Spleen (tissue), 13 donors: ENCODE results near the gene USP17L27. TPM values are rescaled to one million over a fixed set of nuclear protein-coding genes. Genes with fewer than 3 reads are reported as not detected.
"Not testable (repeated sequence)": the region's sequence is repeated elsewhere in the genome, so short reads cannot be mapped to it uniquely, and the experiment has no call there.

Experiments
- DNase-seq: peaks from one replicate; pipeline ENCODE4 v3.0.0-alpha.2; 2020
- H3K27ac ChIP-seq, 8 donors: fragments of 200-600 bp; sonication (generic) in 7 of 8; 1 replicate in 4 of 8; 2 replicates in 4 of 8; pipeline versions ENCODE4 v1.5.0 to v1.8.0; 2016 to 2021; ENCODE audit warnings: inconsistent platforms in 4 of 8, mild to moderate bottlenecking in 4 of 8, moderate library complexity in 1 of 8
- H3K27me3 ChIP-seq, 7 donors: fragments of 200-600 bp; sonication (generic) in 6 of 7; replicated peaks in 1 of 7; 1 replicate in 4 of 7; 2 replicates in 3 of 7; pipeline versions ENCODE4 v1.5.0 to v1.8.0; 2016 to 2021; ENCODE audit warnings: inconsistent platforms in 3 of 7, mild to moderate bottlenecking in 1 of 7
- H3K36me3 ChIP-seq, 6 donors: fragments of 200-600 bp; sonication (generic) in 5 of 6; 1 replicate in 4 of 6; 2 replicates in 2 of 6; pipeline versions ENCODE4 v1.5.0 to v1.8.0; 2016 to 2021; ENCODE audit warnings: inconsistent platforms in 2 of 6
- H3K4me1 ChIP-seq, 6 donors: fragments of 200-600 bp; sonication (generic) in 5 of 6; 1 replicate in 3 of 6; 2 replicates in 3 of 6; pipeline versions ENCODE4 v1.5.0 to v1.8.0; 2016 to 2021; ENCODE audit warnings: inconsistent platforms in 3 of 6
- H3K4me3 ChIP-seq, 8 donors: fragments of 200-600 bp; sonication (generic) in 7 of 8; 1 replicate in 4 of 8; 2 replicates in 4 of 8; pipeline versions ENCODE4 v1.5.0 to v1.8.0; 2016 to 2021; ENCODE audit warnings: inconsistent platforms in 4 of 8, mild to moderate bottlenecking in 4 of 8, moderate library complexity in 2 of 8
- H3K9me3 ChIP-seq, 8 donors: fragments of 200-600 bp; sonication (generic) in 7 of 8; 1 replicate in 4 of 8; 2 replicates in 4 of 8; pipeline versions ENCODE4 v1.5.0 to v1.8.0; 2016 to 2021; ENCODE audit warnings: inconsistent platforms in 4 of 8
- WGBS, 5 donors: extraction: QIAGEN DNeasy Blood & Tissue Kit in 3 of 5; methylation state at CpG; one replicate each; pipeline versions ENCODE4 v1.1.5 to v1.1.7; 2013 to 2018; 5-methylcytosine and 5-hydroxymethylcytosine counted together
- intact Hi-C: fragments of 100-400 bp; cut with DNase I; formaldehyde crosslinking; loops from one replicate; pipeline ENCODE4 v1.15.0; 2023; ENCODE audit warnings: low total_unique reads
- long read RNA-seq, 2 donors: transcript quantifications; one replicate each; lab custom pipeline, GENCODE V29; 2026
- polyA plus RNA-seq, 3 donors: library from polyadenylated mRNA; stranded (reverse); fragments of 200-250 nt; gene quantifications; one replicate each; pipeline ENCODE4 v1.2.1, GENCODE V29; 2013
- total RNA-seq, 7 donors: library from RNA; depleted of rRNA in 3 of 7; stranded (reverse); fragments of >200 nt in 3 of 7; fragmentation: NEBNext Ultra II Directional in 4 of 7; extraction: Animal tissue kit (Norgen Biotek cat#: 25700) in 4 of 7; gene quantifications; one replicate each; pipeline versions ENCODE4 v1.1.0 to v1.2.1, GENCODE V29; 2016 to 2021
- donor health status: healthy with polysubstance abuse.
- donor health status: DM: no; HTN: no; CAD: no; lungs with moderate emphysema.
- donor health status: DM: no; HTN: no; CAD: no.
- donor health status: Bipolar disorder and iron deficiency.
- donor health status: healthy.
- donor health status: DM: no; HTN: no; CAD: no.
- donor health status: DM: yes; HTN: yes; CAD: no.

The USP17L27 gene, protein sequence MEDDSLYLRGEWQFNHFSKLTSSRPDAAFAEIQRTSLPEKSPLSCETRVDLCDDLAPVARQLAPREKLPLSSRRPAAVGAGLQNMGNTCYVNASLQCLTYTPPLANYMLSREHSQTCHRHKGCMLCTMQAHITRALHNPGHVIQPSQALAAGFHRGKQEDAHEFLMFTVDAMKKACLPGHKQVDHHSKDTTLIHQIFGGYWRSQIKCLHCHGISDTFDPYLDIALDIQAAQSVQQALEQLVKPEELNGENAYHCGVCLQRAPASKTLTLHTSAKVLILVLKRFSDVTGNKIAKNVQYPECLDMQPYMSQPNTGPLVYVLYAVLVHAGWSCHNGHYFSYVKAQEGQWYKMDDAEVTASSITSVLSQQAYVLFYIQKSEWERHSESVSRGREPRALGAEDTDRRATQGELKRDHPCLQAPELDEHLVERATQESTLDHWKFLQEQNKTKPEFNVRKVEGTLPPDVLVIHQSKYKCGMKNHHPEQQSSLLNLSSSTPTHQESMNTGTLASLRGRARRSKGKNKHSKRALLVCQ
- total RNA-seq (not detected), polyA plus RNA-seq (not detected)
- long read RNA-seq, donor 1, result 0 reads
- long read RNA-seq, donor 2, result 0 reads

DNA sequence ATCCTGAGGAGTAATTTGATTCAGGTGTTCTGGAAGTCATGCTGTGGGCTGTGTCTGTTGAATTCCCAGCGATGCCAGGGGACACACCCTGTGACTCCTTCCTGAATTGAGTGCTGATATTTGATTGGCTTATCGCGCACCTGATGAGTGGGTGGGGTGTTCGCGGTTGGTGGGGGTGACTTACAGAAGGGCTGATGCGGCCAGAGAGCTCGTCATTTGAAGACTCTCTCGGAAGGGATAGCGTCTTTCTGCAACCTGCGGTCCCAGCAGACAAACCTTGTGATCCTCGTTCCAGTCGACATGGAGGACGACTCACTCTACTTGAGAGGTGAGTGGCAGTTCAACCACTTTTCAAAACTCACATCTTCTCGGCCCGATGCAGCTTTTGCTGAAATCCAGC, at the start of gene USP17L27:
Gene USP17L27, plus strand, starts transcription at position 301 of the 400 bp plus-strand sequence. Its CDS starts 0 bp downstream, at position 301.
- H3K4me1 ChIP-seq, intact Hi-C loops, DNase-seq, H3K27ac ChIP-seq, H3K4me3 ChIP-seq, H3K36me3 ChIP-seq, H3K27me3 ChIP-seq, H3K9me3 ChIP-seq: not testable (repeated sequence)
- no CpG with 5 or more reads among the region's 15 CpGs for WGBS, 5 donors

DNA sequence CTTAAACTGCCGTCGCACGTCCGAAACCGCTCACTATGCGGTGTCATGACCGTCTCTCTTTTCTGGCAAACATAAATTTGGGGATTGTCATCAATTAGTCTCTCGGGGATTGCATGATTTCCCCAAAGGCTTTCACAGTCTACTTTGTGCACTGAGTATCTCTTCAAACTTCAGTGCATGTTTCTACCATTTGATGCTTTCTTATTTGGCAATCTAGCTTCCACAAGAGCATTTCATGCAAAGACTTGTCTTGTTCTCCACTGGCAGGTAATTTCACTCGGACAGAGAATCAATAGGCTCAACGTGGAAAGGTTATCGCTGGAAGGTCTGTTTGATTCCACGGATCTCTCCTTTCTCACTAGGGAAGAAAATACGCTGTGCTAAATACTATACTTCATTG, 19.8 kb upstream of the USP17L27 start:
- WGBS, 5 donors, result 84 to 94% (median 87%) methylated on average over 1 to 6 of the region's 13 CpGs
- DNase-seq, H3K27me3 ChIP-seq, H3K36me3 ChIP-seq, H3K4me1 ChIP-seq, intact Hi-C loops, H3K9me3 ChIP-seq, H3K4me3 ChIP-seq, H3K27ac ChIP-seq: not testable (repeated sequence)

DNA sequence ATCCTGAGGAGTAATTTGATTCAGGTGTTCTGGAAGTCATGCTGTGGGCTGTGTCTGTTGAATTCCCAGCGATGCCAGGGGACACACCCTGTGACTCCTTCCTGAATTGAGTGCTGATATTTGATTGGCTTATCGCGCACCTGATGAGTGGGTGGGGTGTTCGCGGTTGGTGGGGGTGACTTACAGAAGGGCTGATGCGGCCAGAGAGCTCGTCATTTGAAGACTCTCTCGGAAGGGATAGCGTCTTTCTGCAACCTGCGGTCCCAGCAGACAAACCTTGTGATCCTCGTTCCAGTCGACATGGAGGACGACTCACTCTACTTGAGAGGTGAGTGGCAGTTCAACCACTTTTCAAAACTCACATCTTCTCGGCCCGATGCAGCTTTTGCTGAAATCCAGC, 19.1 kb upstream of the USP17L27 start, which contains the start of gene USP17L24:
Gene USP17L24, plus strand, starts transcription at position 301 of the 400 bp plus-strand sequence. Its CDS starts 0 bp downstream, at position 301.
- DNase-seq, H3K36me3 ChIP-seq, intact Hi-C loops, H3K27me3 ChIP-seq, H3K9me3 ChIP-seq, H3K27ac ChIP-seq, H3K4me1 ChIP-seq, H3K4me3 ChIP-seq: not testable (repeated sequence)
- no CpG with 5 or more reads among the region's 15 CpGs for WGBS, 5 donors

DNA sequence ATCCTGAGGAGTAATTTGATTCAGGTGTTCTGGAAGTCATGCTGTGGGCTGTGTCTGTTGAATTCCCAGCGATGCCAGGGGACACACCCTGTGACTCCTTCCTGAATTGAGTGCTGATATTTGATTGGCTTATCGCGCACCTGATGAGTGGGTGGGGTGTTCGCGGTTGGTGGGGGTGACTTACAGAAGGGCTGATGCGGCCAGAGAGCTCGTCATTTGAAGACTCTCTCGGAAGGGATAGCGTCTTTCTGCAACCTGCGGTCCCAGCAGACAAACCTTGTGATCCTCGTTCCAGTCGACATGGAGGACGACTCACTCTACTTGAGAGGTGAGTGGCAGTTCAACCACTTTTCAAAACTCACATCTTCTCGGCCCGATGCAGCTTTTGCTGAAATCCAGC, 14.3 kb upstream of the USP17L27 start, which contains the start of gene USP17L25:
Gene USP17L25, plus strand, starts transcription at position 301 of the 400 bp plus-strand sequence. Its CDS starts 0 bp downstream, at position 301.
- intact Hi-C loops, DNase-seq, H3K27me3 ChIP-seq, H3K36me3 ChIP-seq, H3K9me3 ChIP-seq, H3K27ac ChIP-seq, H3K4me3 ChIP-seq, H3K4me1 ChIP-seq: not testable (repeated sequence)
- no CpG with 5 or more reads among the region's 15 CpGs for WGBS, 5 donors

- H3K27ac ChIP-seq, H3K4me3 ChIP-seq, intact Hi-C loops, H3K36me3 ChIP-seq, DNase-seq, H3K4me1 ChIP-seq, H3K27me3 ChIP-seq, H3K9me3 ChIP-seq: not testable (repeated sequence)
- WGBS, 5 donors, result 84% methylated on average over 9 of the region's 15 CpGs; no CpG with 5 or more reads in 4 of the 5 donors
Observed at GRCh38 chr4:9334358-9334757, 9.6 kb upstream of the USP17L27 start, which contains the start of gene USP17L26. USP17L26 (plus strand) TSS chr4:9334658; CDS start chr4:9334658, 0 bp downstream.

DNA sequence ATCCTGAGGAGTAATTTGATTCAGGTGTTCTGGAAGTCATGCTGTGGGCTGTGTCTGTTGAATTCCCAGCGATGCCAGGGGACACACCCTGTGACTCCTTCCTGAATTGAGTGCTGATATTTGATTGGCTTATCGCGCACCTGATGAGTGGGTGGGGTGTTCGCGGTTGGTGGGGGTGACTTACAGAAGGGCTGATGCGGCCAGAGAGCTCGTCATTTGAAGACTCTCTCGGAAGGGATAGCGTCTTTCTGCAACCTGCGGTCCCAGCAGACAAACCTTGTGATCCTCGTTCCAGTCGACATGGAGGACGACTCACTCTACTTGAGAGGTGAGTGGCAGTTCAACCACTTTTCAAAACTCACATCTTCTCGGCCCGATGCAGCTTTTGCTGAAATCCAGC, 4.8 kb upstream of the USP17L27 start, which contains the start of gene USP17L5:
Gene USP17L5, plus strand, starts transcription at position 301 of the 400 bp plus-strand sequence. Its CDS starts 0 bp downstream, at position 301.
- WGBS, 5 donors, result no CpG with 5 or more reads among the region's 15 CpGs
- H3K9me3 ChIP-seq, DNase-seq, H3K4me3 ChIP-seq, H3K4me1 ChIP-seq, intact Hi-C loops, H3K36me3 ChIP-seq, H3K27ac ChIP-seq, H3K27me3 ChIP-seq: not testable (repeated sequence)

- intact Hi-C loops, H3K4me1 ChIP-seq, H3K4me3 ChIP-seq, H3K27ac ChIP-seq, H3K9me3 ChIP-seq, DNase-seq, H3K27me3 ChIP-seq, H3K36me3 ChIP-seq: not testable (repeated sequence)
- no CpG with 5 or more reads among the region's 15 CpGs for WGBS, 5 donors
Observed at GRCh38 chr4:9348593-9348992, 4.6 kb downstream of the USP17L27 start, which contains the start of gene USP17L28. USP17L28 (plus strand) TSS chr4:9348893; CDS start chr4:9348893, 0 bp downstream.

- H3K36me3 ChIP-seq, DNase-seq, H3K27me3 ChIP-seq, H3K9me3 ChIP-seq, intact Hi-C loops, H3K4me1 ChIP-seq, H3K4me3 ChIP-seq, H3K27ac ChIP-seq: not testable (repeated sequence)
- 94 to 97% methylated on average over 13 of the region's 18 CpGs; no CpG with 5 or more reads in 3 of the 5 donors for WGBS, 5 donors
Observed at GRCh38 chr4:9350866-9351265, 6.9 kb downstream of the USP17L27 start.

- H3K36me3 ChIP-seq, H3K27me3 ChIP-seq, H3K9me3 ChIP-seq, DNase-seq, H3K4me3 ChIP-seq, H3K4me1 ChIP-seq, H3K27ac ChIP-seq, intact Hi-C loops: not testable (repeated sequence)
- no CpG with 5 or more reads among the region's 15 CpGs for WGBS, 5 donors
Observed at GRCh38 chr4:9353338-9353737, 9.4 kb downstream of the USP17L27 start, which contains the start of gene USP17L29. USP17L29 (plus strand) TSS chr4:9353638; CDS start chr4:9353638, 0 bp downstream.

DNA sequence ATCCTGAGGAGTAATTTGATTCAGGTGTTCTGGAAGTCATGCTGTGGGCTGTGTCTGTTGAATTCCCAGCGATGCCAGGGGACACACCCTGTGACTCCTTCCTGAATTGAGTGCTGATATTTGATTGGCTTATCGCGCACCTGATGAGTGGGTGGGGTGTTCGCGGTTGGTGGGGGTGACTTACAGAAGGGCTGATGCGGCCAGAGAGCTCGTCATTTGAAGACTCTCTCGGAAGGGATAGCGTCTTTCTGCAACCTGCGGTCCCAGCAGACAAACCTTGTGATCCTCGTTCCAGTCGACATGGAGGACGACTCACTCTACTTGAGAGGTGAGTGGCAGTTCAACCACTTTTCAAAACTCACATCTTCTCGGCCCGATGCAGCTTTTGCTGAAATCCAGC, 18.9 kb downstream of the USP17L27 start, which contains the start of gene USP17L30:
Gene USP17L30, plus strand, starts transcription at position 301 of the 400 bp plus-strand sequence. Its CDS starts 0 bp downstream, at position 301.
- no CpG with 5 or more reads among the region's 15 CpGs for WGBS, 5 donors
- H3K4me3 ChIP-seq, intact Hi-C loops, H3K27me3 ChIP-seq, H3K36me3 ChIP-seq, H3K9me3 ChIP-seq, H3K4me1 ChIP-seq, DNase-seq, H3K27ac ChIP-seq: not testable (repeated sequence)

DNA sequence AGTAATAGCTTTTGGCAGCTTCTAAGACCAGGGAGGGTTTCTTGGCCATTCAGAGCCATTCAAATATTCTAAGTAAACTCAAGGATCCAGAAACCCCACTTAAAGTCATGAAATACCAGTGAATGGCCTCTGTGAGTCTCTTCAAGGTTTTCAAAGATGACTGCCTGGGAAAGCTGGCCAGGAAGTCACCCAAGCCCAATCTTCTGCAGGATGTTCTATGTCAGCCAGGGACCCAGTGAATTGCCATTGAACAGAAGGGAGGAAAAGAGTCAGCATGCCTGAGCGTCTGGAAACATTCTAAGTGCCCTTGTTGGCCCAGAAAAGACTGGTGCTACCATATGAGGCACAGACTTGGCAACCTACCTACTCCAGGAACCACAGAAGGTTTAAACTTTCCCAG, 35.9 kb downstream of the USP17L27 start:
- 13 to 71% (median 42%) methylated on average over 1 of the region's 1 CpG for WGBS, 5 donors
- H3K27me3 ChIP-seq, H3K27ac ChIP-seq, H3K4me1 ChIP-seq, H3K36me3 ChIP-seq, H3K9me3 ChIP-seq, DNase-seq, H3K4me3 ChIP-seq, intact Hi-C loops: not testable (repeated sequence)
